ENCODE data around the gene RASSF10. TPM values are rescaled to one million over a fixed set of nuclear protein-coding genes. Genes with fewer than 3 reads are reported as not detected.

The RASSF10 gene
- total RNA-seq, 6 experiments from 2014 or later: not detected

DNA sequence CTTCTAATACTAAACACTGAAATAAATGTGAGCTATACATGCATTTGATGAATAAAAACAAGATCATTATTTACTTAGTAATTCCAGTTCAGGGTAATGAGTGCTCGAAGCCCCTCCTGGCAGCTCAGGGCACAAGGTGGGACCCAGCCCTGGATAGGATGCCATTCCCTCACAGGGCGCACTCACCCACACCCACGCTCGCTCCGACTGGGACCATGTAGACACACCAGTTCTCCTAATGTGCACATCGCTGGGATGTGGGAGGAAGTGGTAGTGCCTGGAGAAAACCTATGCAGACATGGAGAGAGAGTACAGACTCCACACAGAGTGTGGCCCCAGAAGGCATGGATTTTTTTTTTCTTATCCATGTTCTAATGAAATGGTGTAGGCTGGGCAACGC is 44.5 kb upstream of the RASSF10 start:
- Mint-ChIP-seq H3K27ac (no peak overlapping the region), H3K4me3 (no peak overlapping the region), H3K27me3 (ENCODE audit: insufficient read depth) (peaks cover 9% of the 10 kb centered on the region), H3K9me3 (no peaks in the 10 kb centered on the region), H3K4me1 (ENCODE audit: low read depth) (peaks cover 9% of the 10 kb centered on the region), H3K36me3 (ENCODE audit: low read depth) (no peaks in the 10 kb centered on the region)
- TF ChIP-seq, protein P1, sequence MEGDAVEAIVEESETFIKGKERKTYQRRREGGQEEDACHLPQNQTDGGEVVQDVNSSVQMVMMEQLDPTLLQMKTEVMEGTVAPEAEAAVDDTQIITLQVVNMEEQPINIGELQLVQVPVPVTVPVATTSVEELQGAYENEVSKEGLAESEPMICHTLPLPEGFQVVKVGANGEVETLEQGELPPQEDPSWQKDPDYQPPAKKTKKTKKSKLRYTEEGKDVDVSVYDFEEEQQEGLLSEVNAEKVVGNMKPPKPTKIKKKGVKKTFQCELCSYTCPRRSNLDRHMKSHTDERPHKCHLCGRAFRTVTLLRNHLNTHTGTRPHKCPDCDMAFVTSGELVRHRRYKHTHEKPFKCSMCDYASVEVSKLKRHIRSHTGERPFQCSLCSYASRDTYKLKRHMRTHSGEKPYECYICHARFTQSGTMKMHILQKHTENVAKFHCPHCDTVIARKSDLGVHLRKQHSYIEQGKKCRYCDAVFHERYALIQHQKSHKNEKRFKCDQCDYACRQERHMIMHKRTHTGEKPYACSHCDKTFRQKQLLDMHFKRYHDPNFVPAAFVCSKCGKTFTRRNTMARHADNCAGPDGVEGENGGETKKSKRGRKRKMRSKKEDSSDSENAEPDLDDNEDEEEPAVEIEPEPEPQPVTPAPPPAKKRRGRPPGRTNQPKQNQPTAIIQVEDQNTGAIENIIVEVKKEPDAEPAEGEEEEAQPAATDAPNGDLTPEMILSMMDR (IDR thresholded peaks at IDR 0.05): no peak
- no peak for DNase-seq

DNA sequence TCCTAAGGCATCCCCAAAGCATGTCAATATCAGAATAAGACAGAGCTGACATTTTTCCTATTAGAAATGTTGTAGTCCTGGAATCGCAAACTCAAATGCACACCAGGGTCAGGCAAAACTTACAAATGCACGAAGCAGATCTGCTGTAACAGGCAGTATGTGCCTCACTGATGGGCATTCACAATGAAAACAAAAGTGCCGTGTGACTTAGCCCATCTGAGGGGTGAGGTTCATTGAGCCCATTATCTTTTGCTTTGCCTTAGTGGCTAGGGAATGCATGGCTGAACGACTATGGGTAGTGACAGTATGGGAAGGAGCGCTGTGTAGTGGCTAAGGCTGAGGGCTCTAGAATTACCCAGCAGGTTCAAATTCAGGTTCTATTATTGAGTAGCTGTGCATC is 43.1 kb upstream of the RASSF10 start:
- Mint-ChIP-seq H3K36me3 (ENCODE audit: low read depth) (no peaks in the 10 kb centered on the region), H3K27ac (no peak overlapping the region), H3K27me3 (ENCODE audit: insufficient read depth) (peaks cover 13% of the 10 kb centered on the region), H3K9me3 (no peaks in the 10 kb centered on the region), H3K4me3 (no peak overlapping the region), H3K4me1 (ENCODE audit: low read depth) (peaks cover 9% of the 10 kb centered on the region)
- DNase-seq: no peak
- TF ChIP-seq, protein P1 (IDR thresholded peaks at IDR 0.05): no peak

DNA sequence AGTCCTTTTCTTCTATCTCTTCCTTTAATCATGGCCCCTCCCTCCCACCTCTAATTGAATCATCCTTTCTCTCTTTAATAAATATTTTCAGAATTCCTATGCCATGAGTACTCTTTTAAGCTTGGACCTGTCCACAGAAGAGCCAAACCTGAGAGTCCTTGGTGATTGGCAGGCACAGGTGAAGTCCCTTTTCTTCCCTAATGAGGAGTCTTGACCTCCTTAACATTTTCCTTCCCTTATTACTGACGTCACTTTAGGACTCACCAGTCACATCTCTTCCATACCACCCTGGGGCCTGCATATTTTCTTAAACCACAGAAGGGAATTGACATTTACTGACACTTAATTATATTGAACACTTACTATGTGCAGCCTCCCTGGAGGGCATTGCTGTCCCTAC is 41.0 kb upstream of the RASSF10 start:
- no peak overlapping the region for H3K4me3 Mint-ChIP-seq
- peaks cover 9% of the 10 kb centered on the region for H3K4me1 Mint-ChIP-seq (ENCODE audit: low read depth)
- no peaks in the 10 kb centered on the region for H3K36me3 Mint-ChIP-seq (ENCODE audit: low read depth)
- no peak overlapping the region for H3K27ac Mint-ChIP-seq
- peaks cover 25% of the 10 kb centered on the region for H3K27me3 Mint-ChIP-seq (ENCODE audit: insufficient read depth)
- TF ChIP-seq, protein P1 (IDR thresholded peaks at IDR 0.05): no peak
- H3K9me3 Mint-ChIP-seq: no peaks in the 10 kb centered on the region
- DNase-seq: no peak

DNA sequence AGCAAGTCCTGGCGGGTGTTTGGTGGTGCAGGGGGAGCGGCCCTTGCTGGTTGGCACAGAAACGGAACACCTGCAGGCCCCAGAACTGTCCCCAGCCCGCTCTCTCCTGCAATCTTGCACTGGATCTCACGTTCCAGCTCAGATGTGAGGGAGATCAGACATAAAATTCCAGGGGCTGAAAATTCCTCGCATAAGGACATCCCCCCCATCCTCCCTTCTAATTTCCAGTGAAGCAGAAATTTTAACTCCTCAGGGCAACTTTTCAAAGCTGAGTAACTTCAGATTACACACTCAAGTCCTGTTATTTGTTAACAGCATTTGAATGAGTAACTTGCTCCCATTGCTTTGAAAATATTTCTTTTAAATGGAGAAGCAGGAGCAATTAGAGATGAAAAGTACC is 40.3 kb upstream of the RASSF10 start:
- Mint-ChIP-seq H3K27ac (no peak overlapping the region), H3K9me3 (no peaks in the 10 kb centered on the region), H3K4me1 (ENCODE audit: low read depth) (peaks cover 9% of the 10 kb centered on the region), H3K27me3 (ENCODE audit: insufficient read depth) (peaks cover 26% of the 10 kb centered on the region), H3K36me3 (ENCODE audit: low read depth) (no peaks in the 10 kb centered on the region), H3K4me3 (no peak overlapping the region)
- TF ChIP-seq, protein P1 (IDR thresholded peaks at IDR 0.05): no peak
- DNase-seq: no peak

DNA sequence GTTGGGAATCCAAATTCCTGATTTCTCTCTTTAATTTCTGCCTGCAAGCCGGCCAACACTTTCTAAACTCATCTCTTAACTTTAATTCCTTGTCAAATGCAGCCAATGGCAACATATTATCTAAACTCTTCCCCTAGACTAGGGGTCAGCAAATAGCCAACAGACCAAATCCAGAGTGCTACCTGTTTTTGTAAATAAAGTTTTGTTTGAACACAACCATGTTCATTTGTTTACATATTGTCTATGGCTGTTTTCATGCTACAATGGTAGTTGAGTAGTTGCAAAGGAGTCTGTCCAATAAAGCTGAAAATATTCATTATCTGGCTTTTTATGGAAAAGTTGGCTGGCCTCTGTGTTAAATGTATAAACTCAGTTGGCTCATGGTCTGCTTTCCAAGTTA is 37.2 kb upstream of the RASSF10 start:
- no peaks in the 10 kb centered on the region for H3K36me3 Mint-ChIP-seq (ENCODE audit: low read depth)
- H3K27ac Mint-ChIP-seq: no peak overlapping the region
- TF ChIP-seq, protein P1 (IDR thresholded peaks at IDR 0.05): no peak
- H3K4me3 Mint-ChIP-seq: no peak overlapping the region
- no peaks in the 10 kb centered on the region for H3K9me3 Mint-ChIP-seq
- DNase-seq: no peak
- H3K27me3 Mint-ChIP-seq (ENCODE audit: insufficient read depth): peaks cover 21% of the 10 kb centered on the region
- peaks cover 9% of the 10 kb centered on the region for H3K4me1 Mint-ChIP-seq (ENCODE audit: low read depth)
